HEK293 (cell line): Measurements from ENCODE around the gene PET100.

Source experiments
- CTCF ChIA-PET: fragments of 350-600 bp; formaldehyde crosslinking; extraction: SDS; loops from one replicate; lab custom pipeline; 2021; ENCODE audit warnings: antibody characterized with exemption; lab: Yijun Ruan, JAX
- POLR2A ChIA-PET: fragments of 300-600 bp; formaldehyde crosslinking; extraction: SDS; loops from one replicate; lab custom pipeline; 2020; ENCODE audit warnings: antibody characterized with exemption, inconsistent platforms; lab: Yijun Ruan, JAX
- H3K27ac ChIP-seq: fragments of 200-500 bp; sonication (Bioruptor generic); 2 replicates; pipeline ENCODE4 v1.5.1; 2014; ENCODE audit warnings: low read depth, low read length, control low read depth, inconsistent platforms; ENCODE audit errors: extremely low read depth
- H3K36me3 ChIP-seq, 2 experiments: fragments of 200-500 bp in 1 of 2; sonication (Bioruptor generic) in 1 of 2; 1 replicate in 1 of 2; 2 replicates in 1 of 2; pipeline ENCODE4 v1.5.1; 2014 to 2017; ENCODE audit warnings: inconsistent platforms in 2 of 2, low read length in 2 of 2; ENCODE audit not compliant: control insufficient read depth in 2 of 2, insufficient read depth in 1 of 2
- H3K4me1 ChIP-seq: fragments of 200-500 bp; sonication (Bioruptor generic); 2 replicates; pipeline ENCODE4 v1.5.1; 2014; ENCODE audit warnings: mild to moderate bottlenecking, low read length, inconsistent platforms; ENCODE audit not compliant: control insufficient read depth, insufficient read depth
- H3K4me3 ChIP-seq: 2 replicates; pipeline ENCODE4 v1.5.1; 2011; ENCODE audit warnings: low read depth, mild to moderate bottlenecking, control low read depth, low read length, moderate library complexity
- H3K9me3 ChIP-seq: fragments of 200-500 bp; sonication (Bioruptor generic); 2 replicates; pipeline ENCODE4 v1.5.1; 2014; ENCODE audit warnings: low read depth, low read length, inconsistent platforms; ENCODE audit not compliant: control insufficient read depth, insufficient read depth
- GLI2 ChIP-seq: fragments of 450-650 bp; formaldehyde crosslinking; IDR thresholded peaks from 2 replicates; pipeline ENCODE4; 2017; ENCODE audit warnings: missing biosample characterization, missing genetic modification characterization, low read depth, borderline replicate concordance
- KLF9 ChIP-seq: fragments of 450-650 bp; formaldehyde crosslinking; IDR thresholded peaks from 2 replicates; pipeline ENCODE4 v1.5.1; 2016; ENCODE audit warnings: missing biosample characterization, missing genetic modification characterization, low read depth
- SCRT2 ChIP-seq: fragments of 450-650 bp; formaldehyde crosslinking; IDR thresholded peaks from 2 replicates; pipeline ENCODE4 v1.5.1; 2016; ENCODE audit warnings: missing biosample characterization, missing genetic modification characterization
- ZNF140 ChIP-seq: fragments of 450-650 bp; formaldehyde crosslinking; IDR thresholded peaks from 2 replicates; pipeline ENCODE4 v1.5.1; 2016; ENCODE audit warnings: missing biosample characterization, missing genetic modification characterization
- ZNF16 ChIP-seq: fragments of 450-650 bp; formaldehyde crosslinking; IDR thresholded peaks from 2 replicates; pipeline ENCODE4 v1.5.1; 2016; ENCODE audit warnings: low read depth, missing biosample characterization, missing genetic modification characterization
- ZNF202 ChIP-seq: fragments of 450-650 bp; formaldehyde crosslinking; IDR thresholded peaks from 2 replicates; pipeline ENCODE4 v1.5.1; 2016; ENCODE audit warnings: missing biosample characterization, missing genetic modification characterization, borderline replicate concordance
- ZNF214 ChIP-seq: fragments of 450-650 bp; formaldehyde crosslinking; IDR thresholded peaks from 2 replicates; pipeline ENCODE4 v1.5.1; 2017; ENCODE audit warnings: missing biosample characterization, mild to moderate bottlenecking, missing genetic modification characterization, borderline replicate concordance
- ZNF266 ChIP-seq: fragments of 450-650 bp; formaldehyde crosslinking; IDR thresholded peaks from 2 replicates; pipeline ENCODE4 v1.5.1; 2016; ENCODE audit warnings: missing biosample characterization, missing genetic modification characterization, low read depth
- ZNF416 ChIP-seq: fragments of 450-650 bp; formaldehyde crosslinking; IDR thresholded peaks from 2 replicates; pipeline ENCODE4 v1.5.1; 2016; ENCODE audit warnings: missing biosample characterization, missing genetic modification characterization
- ZNF501 ChIP-seq: fragments of 450-650 bp; formaldehyde crosslinking; IDR thresholded peaks from 2 replicates; pipeline ENCODE4 v1.5.1; 2016; ENCODE audit warnings: missing biosample characterization, missing genetic modification characterization
- ZNF560 ChIP-seq: fragments of 450-650 bp; formaldehyde crosslinking; IDR thresholded peaks from 2 replicates; pipeline ENCODE4 v1.5.1; 2017; ENCODE audit warnings: missing biosample characterization, missing genetic modification characterization, borderline replicate concordance
- ZNF610 ChIP-seq: fragments of 450-650 bp; formaldehyde crosslinking; IDR thresholded peaks from 2 replicates; pipeline ENCODE4 v1.5.1; 2016; ENCODE audit warnings: missing biosample characterization, missing genetic modification characterization, borderline replicate concordance
- ZNF621 ChIP-seq: fragments of 450-650 bp; formaldehyde crosslinking; IDR thresholded peaks from 2 replicates; pipeline ENCODE4 v1.5.1; 2017; ENCODE audit warnings: missing biosample characterization, missing genetic modification characterization
- ZNF664 ChIP-seq: fragments of 450-650 bp; formaldehyde crosslinking; IDR thresholded peaks from 2 replicates; pipeline ENCODE4 v1.5.1; 2016; ENCODE audit warnings: missing biosample characterization, missing genetic modification characterization
- ZNF701 ChIP-seq: fragments of 450-650 bp; formaldehyde crosslinking; IDR thresholded peaks from 2 replicates; pipeline ENCODE4 v1.5.1; 2016; ENCODE audit warnings: missing biosample characterization, missing genetic modification characterization
- ZNF76 ChIP-seq: fragments of 450-650 bp; formaldehyde crosslinking; IDR thresholded peaks from 2 replicates; pipeline ENCODE4; 2016; ENCODE audit warnings: low read depth, missing biosample characterization, missing genetic modification characterization, borderline replicate concordance
- ZNF777 ChIP-seq: fragments of 450-650 bp; formaldehyde crosslinking; IDR thresholded peaks from 2 replicates; pipeline ENCODE4 v1.5.1; 2017; ENCODE audit warnings: missing biosample characterization, missing genetic modification characterization, borderline replicate concordance
- ZNF837 ChIP-seq: fragments of 450-650 bp; formaldehyde crosslinking; IDR thresholded peaks from 2 replicates; pipeline ENCODE4 v1.5.1; 2016; ENCODE audit warnings: missing biosample characterization, missing genetic modification characterization
- TF ChIP-seq, protein P1 (sequence below): fragments of 450-650 bp; formaldehyde crosslinking; IDR thresholded peaks from 2 replicates; pipeline ENCODE4 v1.5.1; 2016; ENCODE audit warnings: missing biosample characterization, missing genetic modification characterization
- TF ChIP-seq, protein P2 (sequence below): fragments of 450-650 bp; formaldehyde crosslinking; IDR thresholded peaks from 2 replicates; pipeline ENCODE4 v1.5.1; 2017; ENCODE audit warnings: missing biosample characterization, missing genetic modification characterization

The PET100 gene

DNA sequence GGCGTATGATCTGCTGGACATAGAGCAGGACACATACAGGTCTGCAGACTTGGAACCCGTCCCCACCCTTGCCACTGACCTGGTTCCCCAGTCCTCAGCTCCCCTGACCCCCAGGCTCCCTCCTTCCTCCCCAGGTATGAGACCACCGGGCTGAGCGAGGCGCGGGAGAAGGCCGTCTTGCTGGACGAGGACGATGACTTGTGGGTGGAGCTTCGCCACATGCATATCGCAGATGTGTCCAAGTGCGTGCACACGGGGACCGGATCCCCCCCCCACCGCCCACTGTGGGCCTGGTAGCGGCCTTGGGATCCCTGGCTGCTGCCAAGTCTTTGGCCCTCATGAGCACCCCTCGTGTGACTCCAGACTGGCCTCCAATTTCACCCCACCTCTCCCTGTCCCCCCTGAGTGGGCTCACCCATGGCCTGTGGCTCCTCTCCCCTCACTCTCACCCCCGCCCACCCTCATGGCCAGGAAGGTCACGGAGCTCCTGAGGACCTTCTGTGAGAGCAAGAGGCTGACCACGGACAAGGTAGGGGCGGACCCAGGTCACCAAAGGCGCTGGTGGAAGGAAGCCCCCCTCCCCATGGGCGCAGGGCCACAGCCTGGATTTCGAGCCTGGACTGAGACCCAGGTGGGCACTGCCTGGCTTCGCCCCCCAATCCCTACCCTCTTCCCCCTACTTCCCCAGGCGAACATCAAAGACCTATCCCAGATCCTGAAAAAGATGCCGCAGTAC is 12.9 kb downstream of the PET100 start:
- no peak for TF ChIP-seq ZNF837 (tag by site-specific recombination)
- ChIA-PET POLR2A (interaction anchor here (1.3 kb wide), 1 partner anchor 13 kb away, joined by 3 read pairs; the partner anchor contains the start of genes PET100 and XAB2), CTCF (interaction anchor here (0.6 to 1.3 kb wide), 4 partner anchors 10 to 543 kb away, joined by 3 to 5 read pairs (median 4); no protein-coding TSS in a partner anchor)
- H3K4me3 ChIP-seq, result no peak overlapping the region
- H3K36me3 ChIP-seq, result peaks cover 7 to 17% of the 10 kb centered on the region in 2 experiments; a peak in 2 of 3 replicates
- H3K4me1 ChIP-seq, result no peaks in the 10 kb centered on the region
- no peak overlapping the region for H3K27ac ChIP-seq
- no peaks in the 10 kb centered on the region for H3K9me3 ChIP-seq

DNA sequence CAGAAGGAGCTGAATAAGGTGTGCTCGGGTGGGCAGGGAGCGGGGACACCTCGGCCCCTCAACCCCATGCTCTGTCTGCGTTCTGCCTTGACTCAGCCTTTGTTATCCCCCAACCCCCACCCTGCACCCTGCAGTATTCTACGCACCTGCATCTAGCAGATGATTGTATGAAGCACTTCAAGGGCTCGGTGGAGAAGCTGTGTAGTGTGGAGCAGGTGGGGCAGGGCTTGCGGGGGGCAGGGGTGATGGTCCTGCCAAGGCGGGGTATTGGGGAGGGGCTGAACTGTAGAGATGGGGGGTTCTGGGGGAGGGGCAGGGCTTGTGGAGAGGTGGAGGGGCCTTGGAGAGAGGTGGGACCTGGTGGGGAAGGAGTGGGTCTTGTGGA is 13.4 kb downstream of the PET100 start:
- H3K36me3 ChIP-seq, result peaks cover 7 to 17% of the 10 kb centered on the region in 2 experiments; a peak in 2 of 3 replicates
- H3K4me1 ChIP-seq, result no peaks in the 10 kb centered on the region
- TF ChIP-seq ZNF621 (tag by site-specific recombination) (no peak), ZNF777 (tag by site-specific recombination) (no peak), ZNF16 (tag by site-specific recombination) (no peak), SCRT2 (no peak), ZNF560 (tag by site-specific recombination) (no peak), ZNF501 (tag by site-specific recombination) (no peak), ZNF701 (no peak), ZNF76 (tag by site-specific recombination) (no peak), ZNF610 (no peak), ZNF202 (no peak), ZNF664 (no peak), ZNF416 (tag by site-specific recombination) (no peak), KLF9 (tag by site-specific recombination) (no peak), ZNF214 (tag by site-specific recombination) (no peak), ZNF266 (tag by site-specific recombination) (no peak), ZNF140 (no peak), GLI2 (tag by site-specific recombination) (no peak)
- TF ChIP-seq, protein P1, sequence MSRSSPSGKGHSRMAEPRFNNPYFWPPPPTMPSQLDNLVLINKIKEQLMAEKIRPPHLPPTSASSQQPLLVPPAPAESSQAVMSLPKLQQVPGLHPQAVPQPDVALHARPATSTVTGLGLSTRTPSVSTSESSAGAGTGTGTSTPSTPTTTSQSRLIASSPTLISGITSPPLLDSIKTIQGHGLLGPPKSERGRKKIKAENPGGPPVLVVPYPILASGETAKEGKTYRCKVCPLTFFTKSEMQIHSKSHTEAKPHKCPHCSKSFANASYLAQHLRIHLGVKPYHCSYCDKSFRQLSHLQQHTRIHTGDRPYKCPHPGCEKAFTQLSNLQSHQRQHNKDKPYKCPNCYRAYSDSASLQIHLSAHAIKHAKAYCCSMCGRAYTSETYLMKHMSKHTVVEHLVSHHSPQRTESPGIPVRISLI (tag by site-specific recombination), result no peak
- TF ChIP-seq, protein P2, sequence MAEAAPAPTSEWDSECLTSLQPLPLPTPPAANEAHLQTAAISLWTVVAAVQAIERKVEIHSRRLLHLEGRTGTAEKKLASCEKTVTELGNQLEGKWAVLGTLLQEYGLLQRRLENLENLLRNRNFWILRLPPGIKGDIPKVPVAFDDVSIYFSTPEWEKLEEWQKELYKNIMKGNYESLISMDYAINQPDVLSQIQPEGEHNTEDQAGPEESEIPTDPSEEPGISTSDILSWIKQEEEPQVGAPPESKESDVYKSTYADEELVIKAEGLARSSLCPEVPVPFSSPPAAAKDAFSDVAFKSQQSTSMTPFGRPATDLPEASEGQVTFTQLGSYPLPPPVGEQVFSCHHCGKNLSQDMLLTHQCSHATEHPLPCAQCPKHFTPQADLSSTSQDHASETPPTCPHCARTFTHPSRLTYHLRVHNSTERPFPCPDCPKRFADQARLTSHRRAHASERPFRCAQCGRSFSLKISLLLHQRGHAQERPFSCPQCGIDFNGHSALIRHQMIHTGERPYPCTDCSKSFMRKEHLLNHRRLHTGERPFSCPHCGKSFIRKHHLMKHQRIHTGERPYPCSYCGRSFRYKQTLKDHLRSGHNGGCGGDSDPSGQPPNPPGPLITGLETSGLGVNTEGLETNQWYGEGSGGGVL (tag by site-specific recombination), result no peak
- CTCF ChIA-PET, result interaction anchor here (0.8 kb wide), 1 partner anchor 10 kb away, joined by 4 read pairs; no protein-coding TSS in a partner anchor
- H3K27ac ChIP-seq, result no peak overlapping the region
- POLR2A ChIA-PET, result interaction anchor here (1.2 to 1.3 kb wide), 2 partner anchors 13 to 38 kb away, joined by 3 read pairs; partner anchors contain the start of genes PET100, TRAPPC5 and XAB2
- H3K9me3 ChIP-seq, result no peaks in the 10 kb centered on the region
- no peak overlapping the region for H3K4me3 ChIP-seq
